Fibroblast of the aortic adventitia (primary cell): ENCODE results near the gene GNA14. TPM values are rescaled to one million over a fixed set of nuclear protein-coding genes. Genes with fewer than 3 reads are reported as not detected.

Experiments used
- DNase-seq: peaks from one replicate; pipeline ENCODE4 v3.0.0-alpha.2; 2010; ENCODE audit warnings: low read depth
- H3K4me3 ChIP-seq: 2 replicates; pipeline ENCODE4 v1.5.1; 2011; ENCODE audit warnings: low read depth, mild to moderate bottlenecking, control low read depth, low read length, moderate library complexity
- small RNA-seq: library from RNA; depleted of rRNA; stranded (forward); fragments of <200 nt; gene quantifications from one replicate; pipeline ENCODE3, GENCODE V24; 2012
- total RNA-seq: library from RNA; depleted of rRNA; stranded (reverse); fragments of >200 nt; gene quantifications from 2 replicates; pipeline ENCODE4 v1.2.3, GENCODE V29; 2012; ENCODE audit warnings: low replicate concordance
- TF ChIP-seq, protein P1 (sequence below): IDR thresholded peaks from 2 replicates; pipeline ENCODE4 v1.5.1; 2011; ENCODE audit warnings: mild to moderate bottlenecking, low read length, control low read depth, inconsistent platforms; ENCODE audit not compliant: insufficient read depth

GNA14 gene
- total RNA-seq, 1 donor: 1.5 TPM

DNA sequence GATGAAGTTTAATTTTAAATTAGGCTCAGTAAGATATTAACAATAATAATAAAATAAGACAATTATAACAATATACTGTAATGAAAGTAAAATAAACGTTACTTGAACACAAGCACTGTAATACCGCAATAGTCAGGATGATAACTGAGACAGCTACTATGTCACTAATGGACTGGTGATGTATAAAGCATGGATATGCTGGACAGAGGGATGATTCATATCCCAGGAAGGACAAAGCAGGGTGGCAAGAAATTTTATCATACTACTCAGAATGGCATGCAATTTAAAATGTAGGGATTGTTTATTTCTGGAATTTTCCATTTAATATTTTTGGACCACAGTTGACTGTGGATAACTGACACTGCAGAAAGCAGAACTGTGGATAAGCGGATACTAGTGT is 273.9 kb downstream of the GNA14 start:
- DNase-seq: peak; percentile 2
- no peak overlapping the region for H3K4me3 ChIP-seq
- TF ChIP-seq, protein P1, sequence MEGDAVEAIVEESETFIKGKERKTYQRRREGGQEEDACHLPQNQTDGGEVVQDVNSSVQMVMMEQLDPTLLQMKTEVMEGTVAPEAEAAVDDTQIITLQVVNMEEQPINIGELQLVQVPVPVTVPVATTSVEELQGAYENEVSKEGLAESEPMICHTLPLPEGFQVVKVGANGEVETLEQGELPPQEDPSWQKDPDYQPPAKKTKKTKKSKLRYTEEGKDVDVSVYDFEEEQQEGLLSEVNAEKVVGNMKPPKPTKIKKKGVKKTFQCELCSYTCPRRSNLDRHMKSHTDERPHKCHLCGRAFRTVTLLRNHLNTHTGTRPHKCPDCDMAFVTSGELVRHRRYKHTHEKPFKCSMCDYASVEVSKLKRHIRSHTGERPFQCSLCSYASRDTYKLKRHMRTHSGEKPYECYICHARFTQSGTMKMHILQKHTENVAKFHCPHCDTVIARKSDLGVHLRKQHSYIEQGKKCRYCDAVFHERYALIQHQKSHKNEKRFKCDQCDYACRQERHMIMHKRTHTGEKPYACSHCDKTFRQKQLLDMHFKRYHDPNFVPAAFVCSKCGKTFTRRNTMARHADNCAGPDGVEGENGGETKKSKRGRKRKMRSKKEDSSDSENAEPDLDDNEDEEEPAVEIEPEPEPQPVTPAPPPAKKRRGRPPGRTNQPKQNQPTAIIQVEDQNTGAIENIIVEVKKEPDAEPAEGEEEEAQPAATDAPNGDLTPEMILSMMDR: no peak

Small RNA genes lying within 50 kb of the gene (small RNA-seq; reads per million reads assigned to genes)
- not detected for gene RNU6-1303P
